K562 (cell line): ENCODE measurements around the gene C1QTNF7. TPM values are rescaled to one million over a fixed set of nuclear protein-coding genes. Genes with fewer than 3 reads are reported as not detected.

Experiments used
- GABPB2 ChIP-seq: fragments of 250-450 bp; sonication (Bioruptor Pico); conservative IDR thresholded peaks from 2 replicates; pipeline ENCODE4 v1.5.1; 2021; ENCODE audit warnings: mild to moderate bottlenecking
- HNRNPUL1 ChIP-seq: fragments of 200-400 bp; formaldehyde crosslinking; IDR thresholded peaks from 2 replicates; pipeline ENCODE4 v1.6.1; 2017; ENCODE audit warnings: low read length
- ILF3 ChIP-seq: fragments of 450-650 bp; IDR thresholded peaks from 2 replicates; pipeline ENCODE4 v1.6.1; 2018; ENCODE audit warnings: antibody characterized with exemption, mild to moderate bottlenecking, moderate library complexity, borderline replicate concordance
- LARP7 ChIP-seq: fragments of 450-650 bp; IDR thresholded peaks from 2 replicates; pipeline ENCODE4 v1.6.1; 2016
- MTA1 ChIP-seq: fragments of 450-650 bp; IDR thresholded peaks from 2 replicates; pipeline ENCODE4 v1.6.1; 2017; ENCODE audit warnings: borderline replicate concordance
- PHF20 ChIP-seq: fragments of 450-650 bp; IDR thresholded peaks from 2 replicates; pipeline ENCODE4 v1.6.1; 2018; ENCODE audit not compliant: partially characterized antibody
- SMC3 ChIP-seq: conservative IDR thresholded peaks from 2 replicates; pipeline ENCODE4 v1.6.1; 2011; ENCODE audit warnings: low read depth, low read length, improper control_type of control experiment; ENCODE audit not compliant: insufficient read depth
- SPI1 ChIP-seq: IDR thresholded peaks from 2 replicates; pipeline ENCODE4 v1.6.1; 2011; ENCODE audit warnings: low read depth, low read length, control low read depth, borderline replicate concordance
- ZNF263 ChIP-seq: sonication (generic); formaldehyde crosslinking; IDR thresholded peaks from 2 replicates; pipeline ENCODE4 v1.8.0; 2022; ENCODE audit warnings: mild to moderate bottlenecking, missing genetic modification reagents, borderline replicate concordance
- ZNF584 ChIP-seq: fragments of 200-800 bp; sonication (Bioruptor generic); IDR thresholded peaks from 2 replicates; pipeline ENCODE4 v1.6.1; 2016; ENCODE audit warnings: low read depth, mild to moderate bottlenecking, missing genetic modification characterization, missing compliant biosample characterization
- ZNF76 ChIP-seq: fragments of 250-450 bp; sonication (Bioruptor Pico); IDR thresholded peaks from 2 replicates; pipeline ENCODE4 v1.4.0; 2020; ENCODE audit warnings: mild to moderate bottlenecking, moderate library complexity, borderline replicate concordance
- ZZZ3 ChIP-seq: fragments of 450-650 bp; IDR thresholded peaks from 2 replicates; pipeline ENCODE4 v1.6.1; 2016; ENCODE audit warnings: antibody characterized with exemption, mild to moderate bottlenecking, moderate library complexity
- polyA plus RNA-seq, 8 experiments: library from polyadenylated mRNA; depleted of rRNA in 4 of 8; stranded (reverse) in 5 of 8; unstranded in 3 of 8; fragments of >200 nt; fragmentation: Nextera tagmentation in 2 of 8; fragmentation: Illumina TruSeq in 1 of 8; extraction: Ambion mirVana in 2 of 8; extraction: Trizol in 1 of 8; gene quantifications; 2 replicates each; pipeline versions ENCODE4 v1.2.1 to v1.2.3, GENCODE V29; 2011 to 2014; ENCODE audit warnings: inconsistent platforms in 1 of 8, missing spikeins in 1 of 8
- total RNA-seq, 7 experiments: library from RNA; depleted of rRNA in 6 of 7; stranded (reverse); fragments of >200 nt in 6 of 7; fragmentation: Illumina TruSeq in 2 of 7; extraction: Trizol in 2 of 7; gene quantifications; 2 replicates each; pipeline versions ENCODE4 v1.2.1 to v1.2.3, GENCODE V29; 2011 to 2021; ENCODE audit warnings: low replicate concordance in 1 of 7
- TF ChIP-seq, protein P1 (sequence below): sonication (generic); formaldehyde crosslinking; IDR thresholded peaks from 2 replicates; pipeline ENCODE4 v1.8.0; 2022; ENCODE audit warnings: missing genetic modification reagents, mild to moderate bottlenecking, borderline replicate concordance
- TF ChIP-seq, protein P2 (sequence below): fragments of 250-450 bp; sonication (Bioruptor Pico); IDR thresholded peaks from 2 replicates; pipeline ENCODE4 v1.8.0; 2022; ENCODE audit warnings: inconsistent platforms
- TF ChIP-seq, protein P3 (sequence below), 2 experiments: IDR thresholded peaks; 2 replicates each; pipeline ENCODE4 v1.6.1; 2011; ENCODE audit warnings: borderline replicate concordance in 1 of 2, control low read depth in 1 of 2, low read depth in 1 of 2, low read length in 1 of 2, mild to moderate bottlenecking in 1 of 2, mixed read lengths in 1 of 2, moderate library complexity in 1 of 2; ENCODE audit not compliant: insufficient read depth in 1 of 2, insufficient read length in 1 of 2, poor library complexity in 1 of 2, severe bottlenecking in 1 of 2; ENCODE audit errors: extremely low read depth in 1 of 2
- TF ChIP-seq, protein P4 (sequence below): IDR thresholded peaks from 3 replicates; pipeline ENCODE4 v1.6.1; 2011; ENCODE audit warnings: borderline replicate concordance, mild to moderate bottlenecking; ENCODE audit not compliant: insufficient read length, insufficient read depth
- TF ChIP-seq, protein P5 (sequence below), 2 experiments: fragments of 450-650 bp; conservative IDR thresholded peaks; 2 replicates each; pipeline ENCODE4 v1.6.1; 2017; ENCODE audit warnings: mild to moderate bottlenecking in 2 of 2, moderate library complexity in 2 of 2
- TF ChIP-seq, protein P6 (sequence below): sonication (generic); formaldehyde crosslinking; IDR thresholded peaks from 2 replicates; pipeline ENCODE4 v1.8.0; 2022; ENCODE audit warnings: mild to moderate bottlenecking, missing genetic modification reagents

Gene C1QTNF7
- total and polyA plus RNA-seq, 9 of the 15 experiments (the other 6 are each of a cell fraction or from before 2014, with no cell fraction given): not detected

DNA sequence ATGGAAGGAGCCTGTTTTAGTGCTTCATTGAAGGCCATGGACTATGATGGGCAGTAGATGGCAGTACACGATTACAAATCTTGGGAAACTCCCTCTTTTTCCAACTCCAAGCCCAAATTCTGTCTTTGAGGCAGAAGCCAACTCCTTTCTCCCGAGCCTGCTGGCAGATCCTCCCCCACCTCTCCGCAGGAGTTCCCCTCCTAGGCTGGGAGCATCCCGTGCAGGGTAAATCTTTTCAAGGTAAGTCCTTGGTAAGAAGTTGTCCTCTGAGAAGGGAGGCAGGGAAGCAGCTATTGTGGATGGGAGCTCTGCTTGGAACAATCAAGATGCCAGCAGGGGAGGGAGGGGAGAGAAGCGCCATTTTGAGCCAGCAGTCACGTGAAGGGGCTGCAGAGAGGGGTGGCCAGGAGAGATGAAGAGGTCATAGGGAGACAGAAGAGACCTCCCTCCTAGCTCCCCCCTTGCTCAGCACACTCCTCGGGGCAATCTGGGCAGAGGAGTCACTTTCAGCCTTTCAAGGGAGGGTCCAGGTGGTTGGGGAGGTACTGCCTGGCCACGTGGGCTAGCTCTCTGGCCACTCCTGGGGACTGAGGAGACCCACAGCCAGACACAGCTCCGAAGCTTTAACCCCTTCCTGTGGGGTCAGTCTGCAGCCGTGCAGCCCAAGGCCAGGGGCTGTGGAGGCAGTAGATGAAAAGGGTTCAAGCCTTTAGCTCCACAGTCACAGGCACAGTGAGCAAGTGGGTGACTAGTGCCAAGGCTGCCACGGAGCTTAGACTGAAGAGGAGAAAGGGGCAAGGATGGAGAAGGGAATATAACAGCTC lies 51.5 kb downstream of the C1QTNF7 start (continued):
- TF ChIP-seq GABPB2 (CRISPR knock-in tag) (no peak), ZNF263 (CRISPR knock-in tag) (no peak), HNRNPUL1 (no peak), ZZZ3 (no peak), ILF3 (no peak), ZNF584 (no peak), MTA1 (no peak), SMC3 (peak; percentile 78), SPI1 (no peak), ZNF76 (CRISPR knock-in tag) (no peak), PHF20 (peak; percentile 52), LARP7 (no peak)
- TF ChIP-seq, protein P1, sequence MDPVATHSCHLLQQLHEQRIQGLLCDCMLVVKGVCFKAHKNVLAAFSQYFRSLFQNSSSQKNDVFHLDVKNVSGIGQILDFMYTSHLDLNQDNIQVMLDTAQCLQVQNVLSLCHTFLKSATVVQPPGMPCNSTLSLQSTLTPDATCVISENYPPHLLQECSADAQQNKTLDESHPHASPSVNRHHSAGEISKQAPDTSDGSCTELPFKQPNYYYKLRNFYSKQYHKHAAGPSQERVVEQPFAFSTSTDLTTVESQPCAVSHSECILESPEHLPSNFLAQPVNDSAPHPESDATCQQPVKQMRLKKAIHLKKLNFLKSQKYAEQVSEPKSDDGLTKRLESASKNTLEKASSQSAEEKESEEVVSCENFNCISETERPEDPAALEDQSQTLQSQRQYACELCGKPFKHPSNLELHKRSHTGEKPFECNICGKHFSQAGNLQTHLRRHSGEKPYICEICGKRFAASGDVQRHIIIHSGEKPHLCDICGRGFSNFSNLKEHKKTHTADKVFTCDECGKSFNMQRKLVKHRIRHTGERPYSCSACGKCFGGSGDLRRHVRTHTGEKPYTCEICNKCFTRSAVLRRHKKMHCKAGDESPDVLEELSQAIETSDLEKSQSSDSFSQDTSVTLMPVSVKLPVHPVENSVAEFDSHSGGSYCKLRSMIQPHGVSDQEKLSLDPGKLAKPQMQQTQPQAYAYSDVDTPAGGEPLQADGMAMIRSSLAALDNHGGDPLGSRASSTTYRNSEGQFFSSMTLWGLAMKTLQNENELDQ (CRISPR knock-in tag): no peak
- TF ChIP-seq, protein P2, sequence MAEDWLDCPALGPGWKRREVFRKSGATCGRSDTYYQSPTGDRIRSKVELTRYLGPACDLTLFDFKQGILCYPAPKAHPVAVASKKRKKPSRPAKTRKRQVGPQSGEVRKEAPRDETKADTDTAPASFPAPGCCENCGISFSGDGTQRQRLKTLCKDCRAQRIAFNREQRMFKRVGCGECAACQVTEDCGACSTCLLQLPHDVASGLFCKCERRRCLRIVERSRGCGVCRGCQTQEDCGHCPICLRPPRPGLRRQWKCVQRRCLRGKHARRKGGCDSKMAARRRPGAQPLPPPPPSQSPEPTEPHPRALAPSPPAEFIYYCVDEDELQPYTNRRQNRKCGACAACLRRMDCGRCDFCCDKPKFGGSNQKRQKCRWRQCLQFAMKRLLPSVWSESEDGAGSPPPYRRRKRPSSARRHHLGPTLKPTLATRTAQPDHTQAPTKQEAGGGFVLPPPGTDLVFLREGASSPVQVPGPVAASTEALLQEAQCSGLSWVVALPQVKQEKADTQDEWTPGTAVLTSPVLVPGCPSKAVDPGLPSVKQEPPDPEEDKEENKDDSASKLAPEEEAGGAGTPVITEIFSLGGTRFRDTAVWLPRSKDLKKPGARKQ (CRISPR knock-in tag): no peak
- TF ChIP-seq, protein P3, sequence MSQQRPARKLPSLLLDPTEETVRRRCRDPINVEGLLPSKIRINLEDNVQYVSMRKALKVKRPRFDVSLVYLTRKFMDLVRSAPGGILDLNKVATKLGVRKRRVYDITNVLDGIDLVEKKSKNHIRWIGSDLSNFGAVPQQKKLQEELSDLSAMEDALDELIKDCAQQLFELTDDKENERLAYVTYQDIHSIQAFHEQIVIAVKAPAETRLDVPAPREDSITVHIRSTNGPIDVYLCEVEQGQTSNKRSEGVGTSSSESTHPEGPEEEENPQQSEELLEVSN (IDR thresholded peaks at IDR 0.05; ENCODE audit: borderline replicate concordance in 1 of 2, extremely low read depth in 1 of 2, insufficient read depth in 1 of 2, insufficient read length in 1 of 2, low read depth in 1 of 2, low read length in 1 of 2, poor library complexity in 1 of 2, severe bottlenecking in 1 of 2): no peak
- TF ChIP-seq, protein P4, sequence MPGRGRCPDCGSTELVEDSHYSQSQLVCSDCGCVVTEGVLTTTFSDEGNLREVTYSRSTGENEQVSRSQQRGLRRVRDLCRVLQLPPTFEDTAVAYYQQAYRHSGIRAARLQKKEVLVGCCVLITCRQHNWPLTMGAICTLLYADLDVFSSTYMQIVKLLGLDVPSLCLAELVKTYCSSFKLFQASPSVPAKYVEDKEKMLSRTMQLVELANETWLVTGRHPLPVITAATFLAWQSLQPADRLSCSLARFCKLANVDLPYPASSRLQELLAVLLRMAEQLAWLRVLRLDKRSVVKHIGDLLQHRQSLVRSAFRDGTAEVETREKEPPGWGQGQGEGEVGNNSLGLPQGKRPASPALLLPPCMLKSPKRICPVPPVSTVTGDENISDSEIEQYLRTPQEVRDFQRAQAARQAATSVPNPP: no peak
- TF ChIP-seq, protein P5, sequence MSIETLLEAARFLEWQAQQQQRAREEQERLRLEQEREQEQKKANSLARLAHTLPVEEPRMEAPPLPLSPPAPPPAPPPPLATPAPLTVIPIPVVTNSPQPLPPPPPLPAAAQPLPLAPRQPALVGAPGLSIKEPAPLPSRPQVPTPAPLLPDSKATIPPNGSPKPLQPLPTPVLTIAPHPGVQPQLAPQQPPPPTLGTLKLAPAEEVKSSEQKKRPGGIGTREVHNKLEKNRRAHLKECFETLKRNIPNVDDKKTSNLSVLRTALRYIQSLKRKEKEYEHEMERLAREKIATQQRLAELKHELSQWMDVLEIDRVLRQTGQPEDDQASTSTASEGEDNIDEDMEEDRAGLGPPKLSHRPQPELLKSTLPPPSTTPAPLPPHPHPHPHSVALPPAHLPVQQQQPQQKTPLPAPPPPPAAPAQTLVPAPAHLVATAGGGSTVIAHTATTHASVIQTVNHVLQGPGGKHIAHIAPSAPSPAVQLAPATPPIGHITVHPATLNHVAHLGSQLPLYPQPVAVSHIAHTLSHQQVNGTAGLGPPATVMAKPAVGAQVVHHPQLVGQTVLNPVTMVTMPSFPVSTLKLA (conservative IDR thresholded peaks at IDR 0.05): peak in 1 of 2 experiments; percentile 36; a peak in 1 of 4 replicates
- TF ChIP-seq, protein P6, sequence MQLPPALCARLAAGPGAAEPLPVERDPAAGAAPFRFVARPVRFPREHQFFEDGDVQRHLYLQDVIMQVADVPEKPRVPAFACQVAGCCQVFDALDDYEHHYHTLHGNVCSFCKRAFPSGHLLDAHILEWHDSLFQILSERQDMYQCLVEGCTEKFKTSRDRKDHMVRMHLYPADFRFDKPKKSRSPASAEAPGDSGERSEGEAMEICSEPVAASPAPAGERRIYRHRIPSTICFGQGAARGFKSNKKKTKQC (CRISPR knock-in tag): no peak
